Measurements from ENCODE around the gene SNF8. TPM values are rescaled to one million over a fixed set of nuclear protein-coding genes. Genes with fewer than 3 reads are reported as not detected.
A peak's percentile ranks its signal among the peaks of the same experiment; 100 is the strongest.

The SNF8 gene
- 146 and 153 TPM in 2 replicates for total RNA-seq
- long read RNA-seq, partial matches to known transcripts: 1 of 3 reads
- long read RNA-seq, other reads (novel, unspliced or antisense): 1 of 3 reads

GRCh38 chr17:48944515-48945260 is at the start of gene SNF8:
Gene SNF8, minus strand, starts transcription at chr17:48944842. Its CDS starts 108 bp downstream, at chr17:48944734.
- DNase-seq (ENCODE audit: low read depth, low spot score): peak; percentile 84
- Mint-ChIP-seq H3K27ac (ENCODE audit: unreplicated experiment) (peak within 1 kb of the TSS; percentile 97), H3K4me3 (peak within 1 kb of the TSS; percentile 98), H3K4me1 (peaks cover 23% of the 10 kb centered on the region), H3K27me3 (ENCODE audit: low read depth) (no peaks in the 10 kb centered on the region), H3K36me3 (ENCODE audit: low read depth) (peaks cover 4% of the 10 kb centered on the region), H3K9me3 (no peaks in the 10 kb centered on the region)
- TF ChIP-seq CTCF (conservative IDR thresholded peaks at IDR 0.05): no peak

- Mint-ChIP-seq H3K27me3 (ENCODE audit: low read depth) (peaks cover 20% of the 10 kb centered on the region), H3K36me3 (ENCODE audit: low read depth) (peaks cover 4% of the 10 kb centered on the region), H3K4me3 (peak overlapping the region; percentile 77), H3K27ac (ENCODE audit: unreplicated experiment) (no peak overlapping the region), H3K9me3 (no peaks in the 10 kb centered on the region), H3K4me1 (peaks cover 57% of the 10 kb centered on the region)
- DNase-seq (ENCODE audit: low read depth, low spot score): no peak
- TF ChIP-seq CTCF (conservative IDR thresholded peaks at IDR 0.05): no peak
Measured at GRCh38 chr17:48993951-48994350, 49.3 kb upstream of the SNF8 start.

- Mint-ChIP-seq H3K36me3 (ENCODE audit: low read depth) (no peaks in the 10 kb centered on the region), H3K4me3 (peak overlapping the region; percentile 58), H3K9me3 (no peaks in the 10 kb centered on the region), H3K4me1 (peaks cover 57% of the 10 kb centered on the region), H3K27ac (ENCODE audit: unreplicated experiment) (no peak overlapping the region), H3K27me3 (ENCODE audit: low read depth) (peaks cover 15% of the 10 kb centered on the region)
- TF ChIP-seq CTCF (conservative IDR thresholded peaks at IDR 0.05): no peak
- DNase-seq (ENCODE audit: low read depth, low spot score): no peak
Measured at GRCh38 chr17:48993305-48993704, 48.7 kb upstream of the SNF8 start.

DNA sequence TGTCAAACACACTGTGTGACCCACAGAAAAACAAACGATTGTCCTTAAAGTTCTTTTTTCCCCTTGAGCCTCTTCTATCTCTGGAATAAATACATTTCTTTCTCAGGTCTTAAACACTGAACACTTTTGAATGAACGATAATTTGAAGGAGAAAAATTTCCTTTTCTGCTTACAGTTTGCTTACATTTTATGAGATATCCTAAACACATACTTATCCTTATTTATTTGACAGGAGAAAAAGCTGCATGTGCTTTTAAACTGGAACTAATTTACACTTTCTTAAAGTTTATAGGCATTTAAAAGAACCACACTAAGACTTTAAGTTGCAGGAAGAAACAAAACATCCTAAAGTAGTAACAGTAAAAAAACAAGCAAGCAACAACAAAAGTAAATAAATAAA is 47.8 kb upstream of the SNF8 start:
- H3K4me3 Mint-ChIP-seq: peak overlapping the region; percentile 56
- no peak for TF ChIP-seq CTCF (conservative IDR thresholded peaks at IDR 0.05)
- no peak for DNase-seq (ENCODE audit: low read depth, low spot score)
- no peaks in the 10 kb centered on the region for H3K36me3 Mint-ChIP-seq (ENCODE audit: low read depth)
- no peaks in the 10 kb centered on the region for H3K9me3 Mint-ChIP-seq
- H3K27me3 Mint-ChIP-seq (ENCODE audit: low read depth): peaks cover 15% of the 10 kb centered on the region
- peak overlapping the region; percentile 81 for H3K27ac Mint-ChIP-seq (ENCODE audit: unreplicated experiment)
- peaks cover 57% of the 10 kb centered on the region for H3K4me1 Mint-ChIP-seq

DNA sequence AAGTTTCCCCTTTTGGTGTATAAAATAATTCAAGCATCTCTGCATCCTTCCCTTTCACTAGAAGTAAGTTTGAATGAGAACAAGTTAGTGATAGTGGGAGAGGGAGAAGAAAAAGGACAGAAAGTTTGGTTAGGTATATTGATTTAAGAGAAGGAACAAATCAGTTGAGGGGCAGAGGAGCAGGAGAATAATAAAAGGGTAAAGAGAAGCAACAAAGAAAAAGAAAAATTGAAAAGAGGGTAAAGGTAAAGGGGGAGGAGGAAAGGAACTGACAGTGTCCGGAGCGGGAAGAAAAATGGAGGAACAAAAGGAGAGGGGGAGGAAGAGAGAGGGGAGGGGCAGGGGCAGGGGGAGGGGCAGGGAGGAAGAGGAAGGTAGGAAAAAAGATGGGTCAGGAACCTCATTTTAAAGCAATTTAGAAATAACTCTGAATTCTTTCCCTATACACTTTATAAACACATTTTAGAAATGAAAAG is 46.3 kb upstream of the SNF8 start:
- H3K4me3 Mint-ChIP-seq: peak overlapping the region; percentile 87
- H3K9me3 Mint-ChIP-seq: no peaks in the 10 kb centered on the region
- TF ChIP-seq CTCF (conservative IDR thresholded peaks at IDR 0.05): no peak
- peaks cover 50% of the 10 kb centered on the region for H3K4me1 Mint-ChIP-seq
- no peaks in the 10 kb centered on the region for H3K36me3 Mint-ChIP-seq (ENCODE audit: low read depth)
- no peak for DNase-seq (ENCODE audit: low read depth, low spot score)
- H3K27ac Mint-ChIP-seq (ENCODE audit: unreplicated experiment): peak overlapping the region; percentile 84
- H3K27me3 Mint-ChIP-seq (ENCODE audit: low read depth): peaks cover 6% of the 10 kb centered on the region
